NT2/D1 (cell line): ENCODE measurements around the gene CAPN12.
"Not testable (repeated sequence)": the region's sequence is repeated elsewhere in the genome, so short reads cannot be mapped to it uniquely, and the experiment has no call there.

Experiments used
- DNase-seq: peaks from one replicate; pipeline ENCODE4 v3.0.0-alpha.2; 2011; ENCODE audit warnings: low read depth, low spot score
- H3K27me3 ChIP-seq: 2 replicates; pipeline ENCODE4 v1.6.0; 2011; ENCODE audit warnings: mild to moderate bottlenecking; ENCODE audit not compliant: insufficient read length, insufficient read depth
- H3K36me3 ChIP-seq: 2 replicates; pipeline ENCODE4 v1.6.1; 2011; ENCODE audit warnings: mild to moderate bottlenecking, low read length, mixed read lengths; ENCODE audit not compliant: insufficient read depth, insufficient read length
- H3K4me1 ChIP-seq: 2 replicates; pipeline ENCODE4 v1.5.1; 2011; ENCODE audit not compliant: insufficient read depth, insufficient read length
- H3K4me3 ChIP-seq: 2 replicates; pipeline ENCODE4 v1.5.1; 2011; ENCODE audit warnings: low read depth; ENCODE audit not compliant: insufficient read length
- H3K9ac ChIP-seq: 2 replicates; pipeline ENCODE4 v1.6.0; 2011; ENCODE audit warnings: low read depth; ENCODE audit not compliant: insufficient read length
- H3K9me3 ChIP-seq: 2 replicates; pipeline ENCODE4 v1.5.1; 2011; ENCODE audit warnings: mild to moderate bottlenecking, low read length; ENCODE audit not compliant: insufficient read depth
- SUZ12 ChIP-seq: IDR thresholded peaks from 2 replicates; pipeline ENCODE4 v1.6.1; 2011; ENCODE audit not compliant: insufficient read length, insufficient read depth; ENCODE audit errors: extremely low read depth
- YY1 ChIP-seq: IDR thresholded peaks from 2 replicates; pipeline ENCODE4 v1.6.1; 2011; ENCODE audit not compliant: insufficient read length, insufficient read depth
- ZNF274 ChIP-seq: IDR thresholded peaks from 2 replicates; pipeline ENCODE4 v1.6.1; 2011; ENCODE audit warnings: mild to moderate bottlenecking, low read depth, low read length

Gene CAPN12

DNA sequence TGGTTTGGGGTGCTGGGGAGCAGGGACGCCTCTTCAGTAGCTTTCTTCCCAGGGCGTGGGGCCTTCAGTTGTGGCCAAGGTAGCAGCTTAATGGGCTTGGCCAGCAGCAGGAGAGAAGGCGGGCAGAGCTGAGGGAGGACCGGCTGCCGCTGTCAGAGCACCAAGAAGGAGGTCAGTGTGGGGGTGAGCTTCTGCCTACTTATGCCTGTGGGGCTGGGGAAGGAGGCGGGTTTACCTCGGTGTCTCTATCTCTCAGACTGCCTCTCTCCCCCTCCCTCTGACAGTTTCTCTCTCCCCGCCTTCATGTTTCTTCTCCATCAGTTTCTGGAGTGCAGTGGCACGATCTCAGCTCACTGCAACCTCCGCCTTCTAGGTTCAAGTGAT is at the start of gene CAPN12:
CAPN12 (minus strand) TSS at position 177 of the 384 bp plus-strand sequence. CDS start 309 bp downstream, outside the sequence.
- DNase-seq: no peak
- Histone ChIP-seq H3K4me3 (no peak within 1 kb of the TSS), H3K27me3 (peaks cover 6% of the 10 kb centered on the region), H3K9ac (peak within 1 kb of the TSS; percentile 32), H3K36me3 (no peaks in the 10 kb centered on the region), H3K9me3 (no peaks in the 10 kb centered on the region), H3K4me1 (no peaks in the 10 kb centered on the region)
- TF ChIP-seq SUZ12: no peak
- TF ChIP-seq ZNF274: no peak
- no peak for TF ChIP-seq YY1

- no peak for DNase-seq
- peaks cover under 1% of the 10 kb centered on the region; the same call in 1 of the 2 replicates for H3K9me3 ChIP-seq
- no peaks in the 10 kb centered on the region for H3K27me3 ChIP-seq
- TF ChIP-seq SUZ12 (no peak), ZNF274 (no peak), YY1 (no peak)
- H3K36me3 ChIP-seq: no peaks in the 10 kb centered on the region
- no peak overlapping the region for H3K4me3 ChIP-seq
- no peaks in the 10 kb centered on the region for H3K4me1 ChIP-seq
- no peak overlapping the region for H3K9ac ChIP-seq
Observed at GRCh38 chr19:38793671-38794070, 49.4 kb upstream of the CAPN12 start.

- no peak for DNase-seq
- Histone ChIP-seq H3K27me3 (no peaks in the 10 kb centered on the region), H3K4me3 (no peak overlapping the region), H3K9me3 (no peaks in the 10 kb centered on the region), H3K36me3 (no peaks in the 10 kb centered on the region), H3K9ac (no peak overlapping the region), H3K4me1 (no peaks in the 10 kb centered on the region)
- TF ChIP-seq ZNF274 (no peak), YY1 (no peak), SUZ12 (no peak)
Observed at GRCh38 chr19:38793177-38793576, 48.9 kb upstream of the CAPN12 start.

GRCh38 chr19:38792250-38793111 is 48.2 kb upstream of the CAPN12 start:
- DNase-seq: no peak
- H3K4me3 ChIP-seq: no peak overlapping the region
- no peaks in the 10 kb centered on the region for H3K4me1 ChIP-seq
- no peaks in the 10 kb centered on the region for H3K36me3 ChIP-seq
- H3K9ac ChIP-seq: no peak overlapping the region
- TF ChIP-seq YY1 (no peak), SUZ12 (no peak), ZNF274 (no peak)
- H3K9me3 ChIP-seq: no peaks in the 10 kb centered on the region
- H3K27me3 ChIP-seq: no peaks in the 10 kb centered on the region

DNA sequence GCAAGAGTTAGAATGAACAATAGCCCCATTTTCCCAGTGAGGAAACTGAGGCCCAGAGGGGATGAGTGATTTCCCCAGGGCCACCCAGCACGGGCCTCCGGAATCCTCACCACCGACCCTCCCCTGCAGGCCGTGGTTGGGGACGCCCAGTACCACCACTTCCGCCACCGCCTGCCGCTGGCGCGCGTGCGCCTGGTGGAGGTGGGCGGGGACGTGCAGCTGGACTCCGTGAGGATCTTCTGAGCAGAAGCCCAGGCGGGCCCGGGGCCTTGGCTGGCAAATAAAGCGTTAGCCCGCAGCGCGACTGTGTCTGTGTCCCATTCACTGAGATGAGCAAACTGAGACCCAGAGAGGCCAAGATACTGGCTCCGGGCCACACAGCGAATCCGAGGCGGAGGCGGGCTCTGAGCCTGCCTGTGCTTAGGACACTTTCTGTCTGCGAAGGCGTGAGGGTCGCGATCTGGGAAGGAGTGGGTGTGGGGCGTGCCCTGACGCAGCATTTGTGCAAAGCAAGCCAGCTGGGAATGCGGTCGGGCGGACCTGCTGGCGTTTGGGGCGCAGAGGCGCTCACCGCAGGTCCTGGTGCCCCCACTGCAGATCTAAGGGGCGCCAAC is 47.3 kb upstream of the CAPN12 start:
- not testable (repeated sequence) for H3K9ac ChIP-seq, H3K9me3 ChIP-seq, H3K4me3 ChIP-seq, H3K36me3 ChIP-seq, H3K4me1 ChIP-seq, H3K27me3 ChIP-seq, DNase-seq

GRCh38 chr19:38790507-38791403 is 46.5 kb upstream of the CAPN12 start:
- not testable (repeated sequence) for H3K36me3 ChIP-seq, DNase-seq, H3K4me3 ChIP-seq, H3K4me1 ChIP-seq, H3K9me3 ChIP-seq, H3K9ac ChIP-seq, H3K27me3 ChIP-seq
